K562 (cell line): ENCODE data around the gene THUMPD2.

Source experiments
- CBFA2T2 ChIP-seq: fragments of 450-650 bp; conservative IDR thresholded peaks from 2 replicates; pipeline ENCODE4 v1.6.1; 2017; ENCODE audit warnings: mild to moderate bottlenecking
- KDM1A ChIP-seq, 2 experiments: fragments of 450-650 bp; IDR thresholded peaks; 2 replicates each; pipeline ENCODE4 v1.6.1; 2016; ENCODE audit warnings: mild to moderate bottlenecking in 2 of 2
- POLR2A ChIP-seq: fragments of 450-650 bp; conservative IDR thresholded peaks from 2 replicates; pipeline ENCODE4 v1.6.1; 2016
- RBM34 ChIP-seq: fragments of 200-400 bp; formaldehyde crosslinking; IDR thresholded peaks from 2 replicates; pipeline ENCODE4 v1.6.1; 2018; ENCODE audit warnings: low read length, borderline replicate concordance; ENCODE audit not compliant: insufficient read depth
- TF ChIP-seq, protein P1 (sequence below): sonication (generic); formaldehyde crosslinking; IDR thresholded peaks from 2 replicates; pipeline ENCODE4 v1.8.0; 2023; ENCODE audit warnings: mild to moderate bottlenecking, missing genetic modification reagents

DNA sequence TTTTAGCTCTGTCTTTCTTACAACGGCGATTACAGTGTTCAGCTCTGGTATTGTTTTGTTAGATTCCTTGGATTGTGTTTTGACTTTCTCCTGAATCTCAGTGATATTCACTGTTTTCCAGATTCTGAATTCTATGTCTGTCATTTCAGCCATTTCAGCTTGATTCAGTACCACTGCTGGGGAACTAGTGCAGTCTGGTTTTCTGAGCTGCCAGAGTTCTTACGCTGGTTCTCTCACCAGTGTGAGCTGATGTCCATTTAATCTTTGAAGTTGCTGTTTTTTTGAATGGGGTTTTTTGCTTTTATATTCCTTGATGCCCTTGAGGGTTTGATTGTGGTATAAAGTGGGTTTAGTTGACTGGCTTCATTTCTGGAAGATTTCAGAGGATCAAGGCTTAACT lies 37.4 kb upstream of the THUMPD2 start:
- TF ChIP-seq, protein P1, sequence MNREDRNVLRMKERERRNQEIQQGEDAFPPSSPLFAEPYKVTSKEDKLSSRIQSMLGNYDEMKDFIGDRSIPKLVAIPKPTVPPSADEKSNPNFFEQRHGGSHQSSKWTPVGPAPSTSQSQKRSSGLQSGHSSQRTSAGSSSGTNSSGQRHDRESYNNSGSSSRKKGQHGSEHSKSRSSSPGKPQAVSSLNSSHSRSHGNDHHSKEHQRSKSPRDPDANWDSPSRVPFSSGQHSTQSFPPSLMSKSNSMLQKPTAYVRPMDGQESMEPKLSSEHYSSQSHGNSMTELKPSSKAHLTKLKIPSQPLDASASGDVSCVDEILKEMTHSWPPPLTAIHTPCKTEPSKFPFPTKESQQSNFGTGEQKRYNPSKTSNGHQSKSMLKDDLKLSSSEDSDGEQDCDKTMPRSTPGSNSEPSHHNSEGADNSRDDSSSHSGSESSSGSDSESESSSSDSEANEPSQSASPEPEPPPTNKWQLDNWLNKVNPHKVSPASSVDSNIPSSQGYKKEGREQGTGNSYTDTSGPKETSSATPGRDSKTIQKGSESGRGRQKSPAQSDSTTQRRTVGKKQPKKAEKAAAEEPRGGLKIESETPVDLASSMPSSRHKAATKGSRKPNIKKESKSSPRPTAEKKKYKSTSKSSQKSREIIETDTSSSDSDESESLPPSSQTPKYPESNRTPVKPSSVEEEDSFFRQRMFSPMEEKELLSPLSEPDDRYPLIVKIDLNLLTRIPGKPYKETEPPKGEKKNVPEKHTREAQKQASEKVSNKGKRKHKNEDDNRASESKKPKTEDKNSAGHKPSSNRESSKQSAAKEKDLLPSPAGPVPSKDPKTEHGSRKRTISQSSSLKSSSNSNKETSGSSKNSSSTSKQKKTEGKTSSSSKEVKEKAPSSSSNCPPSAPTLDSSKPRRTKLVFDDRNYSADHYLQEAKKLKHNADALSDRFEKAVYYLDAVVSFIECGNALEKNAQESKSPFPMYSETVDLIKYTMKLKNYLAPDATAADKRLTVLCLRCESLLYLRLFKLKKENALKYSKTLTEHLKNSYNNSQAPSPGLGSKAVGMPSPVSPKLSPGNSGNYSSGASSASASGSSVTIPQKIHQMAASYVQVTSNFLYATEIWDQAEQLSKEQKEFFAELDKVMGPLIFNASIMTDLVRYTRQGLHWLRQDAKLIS: no peak
- TF ChIP-seq POLR2A (no peak), CBFA2T2 (no peak), KDM1A (IDR thresholded peaks at IDR 0.05) (no peak), RBM34 (no peak)
